ENCODE measurements around the gene KCNT2.
"Not testable (repeated sequence)": the region's sequence is repeated elsewhere in the genome, so short reads cannot be mapped to it uniquely, and the experiment has no call there.

The KCNT2 gene

GRCh38 chr1:196650403-196650802, 42.2 kb upstream of the KCNT2 start:
- TF ChIP-seq, protein P1, sequence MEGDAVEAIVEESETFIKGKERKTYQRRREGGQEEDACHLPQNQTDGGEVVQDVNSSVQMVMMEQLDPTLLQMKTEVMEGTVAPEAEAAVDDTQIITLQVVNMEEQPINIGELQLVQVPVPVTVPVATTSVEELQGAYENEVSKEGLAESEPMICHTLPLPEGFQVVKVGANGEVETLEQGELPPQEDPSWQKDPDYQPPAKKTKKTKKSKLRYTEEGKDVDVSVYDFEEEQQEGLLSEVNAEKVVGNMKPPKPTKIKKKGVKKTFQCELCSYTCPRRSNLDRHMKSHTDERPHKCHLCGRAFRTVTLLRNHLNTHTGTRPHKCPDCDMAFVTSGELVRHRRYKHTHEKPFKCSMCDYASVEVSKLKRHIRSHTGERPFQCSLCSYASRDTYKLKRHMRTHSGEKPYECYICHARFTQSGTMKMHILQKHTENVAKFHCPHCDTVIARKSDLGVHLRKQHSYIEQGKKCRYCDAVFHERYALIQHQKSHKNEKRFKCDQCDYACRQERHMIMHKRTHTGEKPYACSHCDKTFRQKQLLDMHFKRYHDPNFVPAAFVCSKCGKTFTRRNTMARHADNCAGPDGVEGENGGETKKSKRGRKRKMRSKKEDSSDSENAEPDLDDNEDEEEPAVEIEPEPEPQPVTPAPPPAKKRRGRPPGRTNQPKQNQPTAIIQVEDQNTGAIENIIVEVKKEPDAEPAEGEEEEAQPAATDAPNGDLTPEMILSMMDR (conservative IDR thresholded peaks at IDR 0.05; ENCODE audit: low read depth, low read length): no peak
- H3K4me3 ChIP-seq (ENCODE audit: low read length): no peak overlapping the region
- DNase-seq (ENCODE audit: low read depth): no peak

- H3K4me3 ChIP-seq (ENCODE audit: low read length): no peak overlapping the region
- DNase-seq (ENCODE audit: low read depth): no peak
- TF ChIP-seq, protein P1 (conservative IDR thresholded peaks at IDR 0.05; ENCODE audit: low read depth, low read length): no peak
Measured at GRCh38 chr1:196649990-196650389, 41.8 kb upstream of the KCNT2 start.

DNA sequence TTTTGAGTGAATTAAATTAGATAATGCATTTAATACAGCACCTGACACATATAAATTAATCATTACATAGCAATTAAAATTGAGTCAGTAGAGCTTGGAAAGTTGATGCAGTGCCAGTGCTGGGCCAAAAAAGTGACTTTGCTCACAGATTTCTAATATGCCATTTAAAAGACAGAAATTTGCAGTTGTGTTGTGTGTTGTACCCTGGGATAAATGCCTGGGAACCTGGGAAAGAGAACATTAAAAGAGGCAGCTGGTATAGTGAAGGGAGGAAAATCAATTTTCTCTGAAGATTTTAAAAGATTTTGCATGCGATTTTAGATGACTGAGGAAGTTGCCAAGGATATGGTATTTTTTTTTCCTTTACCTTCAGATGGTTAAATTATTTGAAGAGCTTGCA, 32.7 kb upstream of the KCNT2 start:
- TF ChIP-seq, protein P1 (conservative IDR thresholded peaks at IDR 0.05; ENCODE audit: low read depth, low read length): no peak
- DNase-seq (ENCODE audit: low read depth): no peak

GRCh38 chr1:196639291-196639690, 31.1 kb upstream of the KCNT2 start:
- not testable (repeated sequence) for H3K4me3 ChIP-seq (ENCODE audit: low read length); DNase-seq (ENCODE audit: low read depth)

More for the DNA sequence above, 32.7 kb upstream of the KCNT2 start:
- H3K4me3 ChIP-seq (ENCODE audit: low read length): no peak overlapping the region

- TF ChIP-seq, protein P1 (conservative IDR thresholded peaks at IDR 0.05; ENCODE audit: low read depth, low read length): no peak
- DNase-seq (ENCODE audit: low read depth): no peak
- H3K4me3 ChIP-seq (ENCODE audit: low read length): no peak overlapping the region
Measured at GRCh38 chr1:196638466-196638865, 30.2 kb upstream of the KCNT2 start.

DNA sequence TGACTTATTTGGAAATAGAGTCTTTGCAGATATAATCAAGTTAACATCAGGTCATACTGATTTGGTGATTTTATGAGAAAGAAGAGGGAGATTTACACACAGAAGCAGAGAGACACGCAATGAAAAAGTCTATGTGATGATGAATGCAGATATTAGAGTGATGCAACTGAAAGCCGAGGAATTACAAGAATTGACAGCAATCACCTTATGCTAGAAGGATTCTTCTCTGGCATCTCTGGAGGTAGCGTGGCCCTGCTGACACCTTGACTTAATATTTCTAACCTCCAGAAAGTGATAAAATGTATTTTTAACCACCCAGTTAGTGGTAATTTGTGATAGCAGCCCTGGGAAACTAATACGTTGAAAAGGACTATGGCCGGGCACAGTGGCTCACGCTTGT, 29.4 kb upstream of the KCNT2 start:
- TF ChIP-seq, protein P1 (conservative IDR thresholded peaks at IDR 0.05; ENCODE audit: low read depth, low read length): no peak
- no peak overlapping the region for H3K4me3 ChIP-seq (ENCODE audit: low read length)

DNA sequence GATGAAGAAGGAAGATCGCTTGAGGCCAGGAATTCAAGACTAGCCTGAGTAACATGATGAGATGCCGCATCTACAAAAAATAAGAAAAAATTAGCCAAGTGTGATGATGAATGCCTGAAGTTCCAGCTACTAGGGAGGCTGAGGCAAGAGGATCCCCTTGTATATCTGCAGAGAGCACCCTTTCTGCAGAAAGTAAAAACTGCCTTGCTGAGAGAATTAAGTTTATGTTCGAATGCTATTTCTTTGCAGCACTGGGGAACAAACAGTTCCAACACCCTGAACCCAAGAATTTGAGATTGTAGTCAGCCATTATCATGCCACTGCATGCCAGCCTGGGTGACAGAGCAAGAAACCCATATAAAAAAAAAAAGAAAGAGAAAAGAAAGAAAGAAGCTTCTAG, 20.6 kb upstream of the KCNT2 start:
- no peak for DNase-seq (ENCODE audit: low read depth)
- TF ChIP-seq, protein P1 (conservative IDR thresholded peaks at IDR 0.05; ENCODE audit: low read depth, low read length): no peak
- no peak overlapping the region for H3K4me3 ChIP-seq (ENCODE audit: low read length)

More for the DNA sequence above, 29.4 kb upstream of the KCNT2 start:
- no peak for DNase-seq (ENCODE audit: low read depth)

GRCh38 chr1:196623079-196623478, 14.8 kb upstream of the KCNT2 start:
- H3K4me3 ChIP-seq (ENCODE audit: low read length): no peak overlapping the region
- no peak for DNase-seq (ENCODE audit: low read depth)
- TF ChIP-seq, protein P1 (conservative IDR thresholded peaks at IDR 0.05; ENCODE audit: low read depth, low read length): no peak

Measured in retinal pigment epithelial cell (primary cell).